NCI-H1436 (cell line): ENCODE results near the gene ERC2.
A peak's percentile ranks its signal among the peaks of the same experiment; 100 is the strongest.

Source experiments
- DNase-seq: peaks from one replicate; lab custom pipeline; 2025; lab: John Stamatoyannopoulos, UW

ERC2 gene

DNA sequence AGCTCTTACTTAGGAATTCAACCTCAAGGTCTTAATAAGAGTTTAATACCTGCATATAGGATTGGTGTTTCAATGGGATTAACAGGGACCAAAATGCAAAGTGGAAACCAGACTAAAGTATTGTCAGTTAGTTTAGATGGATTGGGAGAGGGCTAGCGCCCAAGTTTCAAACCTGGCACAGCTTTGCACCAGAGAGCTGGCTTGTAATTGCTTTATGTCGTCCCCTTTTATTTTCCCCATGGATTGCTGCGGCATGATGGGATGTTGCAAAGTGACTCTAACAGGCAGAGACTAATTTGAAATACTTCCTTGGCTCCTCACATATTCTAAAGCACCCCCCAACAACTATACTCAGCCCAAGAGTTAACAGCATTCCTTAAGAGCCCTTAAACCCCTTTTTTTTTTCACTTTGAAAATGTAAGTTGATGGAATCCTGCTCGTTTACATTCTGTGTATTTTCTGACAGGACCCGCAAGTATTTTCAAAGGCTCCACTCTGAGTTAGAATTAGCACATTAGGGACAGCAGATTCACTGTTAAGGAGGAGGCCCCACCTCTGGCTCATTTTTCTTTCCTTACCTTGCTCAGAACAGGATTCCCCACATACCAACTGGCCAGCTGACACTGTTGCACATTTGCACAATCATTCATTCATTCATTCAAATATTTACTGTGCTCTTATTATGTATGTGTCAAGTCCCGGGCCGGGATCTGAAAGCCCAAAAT is 214.2 kb downstream of the ERC2 start:
- no peak for DNase-seq

- DNase-seq = no peak
These were observed 216.8 kb downstream of the ERC2 start for GRCh38 chr3:56251343-56251945.

- DNase-seq = no peak
These were observed 220.2 kb downstream of the ERC2 start for GRCh38 chr3:56248021-56248420.

GRCh38 chr3:56238299-56238698 is 230.0 kb downstream of the ERC2 start:
- DNase-seq = peak; percentile 12

GRCh38 chr3:56233742-56234141 is 234.5 kb downstream of the ERC2 start:
- no peak for DNase-seq

- DNase-seq = no peak
These were observed 239.0 kb downstream of the ERC2 start for GRCh38 chr3:56229311-56229710.

- DNase-seq = no peak
These were observed 245.4 kb downstream of the ERC2 start for GRCh38 chr3:56222866-56223265.

DNA sequence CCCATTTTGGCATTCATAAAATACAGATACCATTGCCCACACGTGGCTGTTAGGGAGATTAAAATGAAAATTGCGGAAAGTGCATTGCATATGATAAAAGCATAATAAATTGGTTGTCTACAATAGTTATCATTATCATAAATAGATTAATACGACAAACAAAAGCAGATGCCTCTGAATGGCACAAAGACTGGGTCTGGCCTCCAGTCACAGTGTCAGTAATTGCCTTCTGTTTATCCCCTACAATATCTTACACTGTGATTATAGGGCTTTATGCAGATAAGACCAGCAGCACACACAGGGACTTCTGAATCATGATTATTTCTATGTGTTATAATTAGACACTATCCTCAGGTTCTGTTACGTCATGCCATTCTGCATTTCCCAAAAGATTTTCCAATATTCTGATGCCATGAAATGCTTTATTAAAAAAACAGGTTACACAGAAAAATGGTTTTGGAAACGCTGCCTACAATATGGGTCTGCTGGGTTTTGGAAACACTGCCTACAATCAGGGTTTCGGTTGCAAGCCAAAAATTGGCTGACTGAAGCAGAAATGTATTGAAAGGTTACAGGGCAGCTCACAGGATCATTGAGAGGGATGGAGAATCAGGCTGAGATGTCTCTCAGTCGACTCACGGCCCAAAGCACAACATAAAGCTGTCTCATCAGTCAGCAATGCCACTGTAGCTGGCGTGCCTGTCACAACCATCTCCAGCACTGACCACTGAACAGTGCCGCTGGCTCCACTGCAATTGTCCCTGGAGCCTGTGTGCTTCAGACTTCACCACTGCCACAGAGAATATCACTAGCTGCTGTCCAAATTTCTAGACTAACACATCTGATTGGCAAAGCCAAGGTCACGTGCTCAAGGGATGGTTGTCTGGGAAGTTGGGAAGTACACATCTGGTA is 248.1 kb downstream of the ERC2 start:
- no peak for DNase-seq

GRCh38 chr3:56209982-56210751 is 258.1 kb downstream of the ERC2 start:
- no peak for DNase-seq

DNA sequence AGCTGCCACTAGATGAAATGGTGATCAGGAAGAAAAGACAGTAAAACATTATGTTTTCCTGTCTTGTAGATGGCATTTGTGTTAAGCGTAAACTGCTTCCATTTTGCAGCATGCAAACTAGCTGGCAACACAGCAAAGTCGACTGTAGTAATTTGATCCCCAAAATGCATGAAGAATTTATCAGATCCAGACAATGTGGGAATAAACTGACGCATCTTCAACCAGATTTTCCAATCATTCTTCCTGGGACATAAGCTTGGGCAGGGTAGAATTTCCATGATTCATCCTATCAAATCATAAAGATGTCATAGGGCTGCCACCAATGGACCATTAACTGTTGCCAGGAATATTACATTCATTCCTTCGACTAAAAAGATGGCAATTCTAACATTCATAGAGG is 260.3 kb downstream of the ERC2 start:
- DNase-seq = no peak

DNA sequence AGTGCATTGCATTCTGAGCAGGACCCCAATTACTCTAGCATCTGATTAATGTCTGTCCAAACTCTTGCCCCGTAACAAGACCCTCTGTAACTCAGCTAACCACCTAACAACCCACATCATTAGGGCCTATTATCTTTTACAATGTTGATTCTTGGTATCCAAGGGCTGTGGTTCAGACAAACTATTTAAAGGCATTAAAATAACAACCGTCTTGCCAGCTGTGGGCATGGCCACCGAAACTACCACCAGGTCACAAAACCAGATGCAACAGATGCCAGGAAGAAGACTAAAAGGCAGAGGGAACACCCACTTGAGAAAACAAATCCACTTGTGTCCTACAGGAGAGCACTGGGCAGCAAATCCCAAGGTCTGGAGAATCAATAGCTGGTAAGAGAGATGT is 262.9 kb downstream of the ERC2 start:
- no peak for DNase-seq

DNA sequence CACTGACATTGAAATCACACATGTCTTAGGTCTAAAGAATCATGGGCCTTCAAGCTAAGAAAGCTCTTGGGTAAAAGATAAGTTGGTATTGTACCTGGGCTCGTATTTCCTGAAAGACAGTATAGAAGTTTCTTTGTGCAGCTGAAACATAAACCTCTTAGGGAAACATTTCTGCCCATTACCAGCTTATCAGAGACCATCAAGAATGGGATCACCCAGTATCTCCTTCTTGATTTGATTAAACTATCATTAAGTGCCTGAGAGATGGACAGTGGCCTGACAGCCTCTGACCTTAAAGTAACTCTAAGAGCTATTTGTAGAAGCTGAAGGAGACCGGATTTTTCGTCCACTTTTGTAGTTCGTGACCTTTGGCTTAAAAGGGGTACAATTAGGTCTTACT is 265.3 kb downstream of the ERC2 start:
- no peak for DNase-seq

DNA sequence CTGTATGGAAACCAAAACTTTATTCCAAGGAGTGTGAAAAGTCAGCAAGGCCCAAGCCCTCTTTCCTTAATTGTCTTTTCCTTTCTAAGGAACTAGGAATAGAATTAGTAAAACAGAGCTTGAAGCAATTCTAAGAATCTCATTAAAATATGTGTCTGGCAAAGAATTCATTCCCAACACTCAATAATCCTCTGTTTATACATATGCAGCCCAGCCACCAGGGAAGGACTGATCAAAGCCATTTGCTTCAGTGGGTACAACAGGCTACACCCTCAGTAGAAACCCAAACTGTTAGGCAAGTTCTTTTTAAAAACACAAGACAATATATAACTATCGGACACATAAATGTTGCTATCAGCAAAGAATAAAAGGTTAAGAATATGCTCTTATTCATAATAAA is 266.9 kb downstream of the ERC2 start:
- no peak for DNase-seq

- no peak for DNase-seq
These were observed 268.0 kb downstream of the ERC2 start for GRCh38 chr3:56200251-56200650.

DNA sequence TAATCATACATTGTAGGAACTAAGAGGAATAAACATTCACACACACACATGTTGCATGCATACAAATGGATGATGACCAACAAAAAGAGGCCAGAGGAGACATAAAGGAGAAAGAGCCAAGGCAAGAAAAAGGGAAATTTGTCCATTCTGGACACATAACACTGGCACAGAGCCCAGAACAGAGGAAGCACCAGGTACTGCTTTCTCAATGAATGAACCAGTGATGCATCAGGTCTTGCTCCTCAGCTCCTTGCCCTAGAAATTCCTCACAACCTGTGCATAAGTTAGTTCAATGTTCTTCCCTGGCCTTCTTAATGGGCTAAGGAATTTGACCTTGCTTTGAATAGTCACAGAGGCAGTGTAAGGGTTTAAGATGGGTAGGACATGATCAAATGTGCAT is 270.3 kb downstream of the ERC2 start:
- no peak for DNase-seq

GRCh38 chr3:56197259-56197965 is 270.9 kb downstream of the ERC2 start:
- no peak for DNase-seq

- no peak for DNase-seq
These were observed 271.6 kb downstream of the ERC2 start for GRCh38 chr3:56196700-56197099.

- no peak for DNase-seq
These were observed 274.7 kb downstream of the ERC2 start for GRCh38 chr3:56193519-56193918.

GRCh38 chr3:56192001-56192400 is 276.3 kb downstream of the ERC2 start:
- DNase-seq = no peak

- no peak for DNase-seq
These were observed 277.4 kb downstream of the ERC2 start for GRCh38 chr3:56190771-56191305.

DNA sequence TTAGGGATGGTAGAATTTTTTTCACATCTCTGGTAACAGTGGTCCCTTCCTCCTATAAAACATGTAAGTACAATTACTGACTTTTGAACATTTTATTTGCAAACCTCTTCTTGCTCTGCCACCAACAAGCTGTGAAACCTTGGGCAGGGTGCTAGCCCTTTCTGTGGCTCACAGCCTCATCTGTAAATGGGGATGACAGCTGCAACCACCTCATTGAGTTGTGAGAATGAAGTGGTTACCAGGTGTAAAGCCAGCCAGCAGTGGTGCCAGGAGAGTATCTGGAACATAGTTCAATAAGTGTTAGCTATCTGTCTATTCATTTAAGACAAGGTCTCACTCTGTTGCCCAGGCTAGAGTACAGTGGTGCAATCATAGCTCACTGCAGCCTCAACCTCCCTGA is 278.1 kb downstream of the ERC2 start:
- no peak for DNase-seq
